ENCODE data around the gene PPP1R18.

DNA sequence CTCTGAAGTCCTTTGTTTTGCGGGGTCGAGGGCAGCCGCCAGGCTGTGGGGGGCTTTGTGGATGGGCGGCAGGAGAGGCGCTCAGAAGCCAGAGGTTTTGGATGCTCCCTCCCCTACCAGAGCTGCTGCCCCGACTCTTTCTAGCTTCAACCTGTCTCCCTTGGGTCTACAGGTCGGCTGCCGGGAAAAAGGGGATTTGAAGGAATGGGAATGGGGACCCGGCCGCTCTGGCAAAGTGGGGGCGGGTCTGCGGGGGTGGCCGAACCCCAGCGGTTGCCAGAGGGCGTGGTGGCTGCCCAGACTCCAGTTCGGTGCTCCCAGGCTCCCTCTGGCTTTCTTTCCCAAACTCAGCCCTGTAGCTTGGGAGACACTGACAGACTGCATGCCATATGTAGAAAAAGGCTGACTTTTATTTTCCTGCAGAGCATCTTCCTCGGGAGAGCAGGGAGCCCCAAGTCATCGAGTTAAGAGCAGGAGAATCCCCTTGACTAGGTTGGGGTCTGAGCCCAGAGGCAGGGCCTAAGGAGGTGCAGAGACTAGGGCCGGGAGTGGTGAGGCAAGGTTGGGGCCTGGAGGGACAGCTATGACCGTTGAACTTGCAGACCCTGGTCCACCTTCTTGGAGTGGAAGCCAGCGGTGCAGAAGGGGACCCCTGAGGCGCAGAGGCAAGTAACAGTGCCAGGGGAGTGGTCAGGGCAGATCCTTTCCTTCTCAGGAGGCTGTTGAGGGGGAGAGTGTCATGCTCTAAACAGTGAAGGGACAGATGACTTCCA lies 1.4 kb upstream of the PPP1R18 start:
- TF ChIP-seq, protein P1, sequence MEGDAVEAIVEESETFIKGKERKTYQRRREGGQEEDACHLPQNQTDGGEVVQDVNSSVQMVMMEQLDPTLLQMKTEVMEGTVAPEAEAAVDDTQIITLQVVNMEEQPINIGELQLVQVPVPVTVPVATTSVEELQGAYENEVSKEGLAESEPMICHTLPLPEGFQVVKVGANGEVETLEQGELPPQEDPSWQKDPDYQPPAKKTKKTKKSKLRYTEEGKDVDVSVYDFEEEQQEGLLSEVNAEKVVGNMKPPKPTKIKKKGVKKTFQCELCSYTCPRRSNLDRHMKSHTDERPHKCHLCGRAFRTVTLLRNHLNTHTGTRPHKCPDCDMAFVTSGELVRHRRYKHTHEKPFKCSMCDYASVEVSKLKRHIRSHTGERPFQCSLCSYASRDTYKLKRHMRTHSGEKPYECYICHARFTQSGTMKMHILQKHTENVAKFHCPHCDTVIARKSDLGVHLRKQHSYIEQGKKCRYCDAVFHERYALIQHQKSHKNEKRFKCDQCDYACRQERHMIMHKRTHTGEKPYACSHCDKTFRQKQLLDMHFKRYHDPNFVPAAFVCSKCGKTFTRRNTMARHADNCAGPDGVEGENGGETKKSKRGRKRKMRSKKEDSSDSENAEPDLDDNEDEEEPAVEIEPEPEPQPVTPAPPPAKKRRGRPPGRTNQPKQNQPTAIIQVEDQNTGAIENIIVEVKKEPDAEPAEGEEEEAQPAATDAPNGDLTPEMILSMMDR (conservative IDR thresholded peaks at IDR 0.05; ENCODE audit: low read length) = no peak; the same call in 1 of the 2 replicates
- no peak for TF ChIP-seq EZH2phosphoT487 (IDR thresholded peaks at IDR 0.05; ENCODE audit: borderline replicate concordance, low read depth, low read length)
